Measurements from ENCODE around the gene RNASE2.
"Not testable (repeated sequence)": the region's sequence is repeated elsewhere in the genome, so short reads cannot be mapped to it uniquely, and the experiment has no call there.

The RNASE2 gene

DNA sequence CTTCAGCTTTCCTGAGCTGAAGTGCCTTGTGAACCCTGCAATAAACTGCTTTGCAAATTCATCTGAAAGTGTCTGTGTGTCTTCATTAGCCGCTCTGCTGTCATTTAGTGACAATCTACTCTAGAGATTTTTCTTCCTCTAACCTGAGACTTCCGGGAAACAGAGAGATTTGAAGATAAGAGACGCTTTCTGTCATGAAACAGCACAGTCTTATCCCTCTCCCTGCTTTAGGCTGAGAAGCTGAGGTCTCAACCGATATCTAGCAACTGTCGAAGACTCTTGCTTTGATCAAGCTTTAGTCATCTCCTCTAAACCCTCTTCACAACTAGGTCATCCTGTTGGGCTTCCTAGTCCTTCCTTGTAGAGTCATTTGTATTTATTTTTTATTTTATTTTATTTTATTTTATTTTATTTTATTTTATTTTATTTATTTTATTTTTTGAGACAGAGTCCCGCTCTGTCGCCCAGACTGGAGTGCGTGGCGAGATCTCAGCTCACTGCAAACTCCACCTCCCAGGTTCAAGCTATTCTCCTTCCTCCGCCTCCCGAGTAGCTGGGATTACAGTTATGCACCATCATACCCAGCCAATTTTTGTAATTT is 1.2 kb downstream of the RNASE2 start:
- no peak for DNase-seq (ENCODE audit: extremely low read depth, low read depth)
- TF ChIP-seq, protein P1, sequence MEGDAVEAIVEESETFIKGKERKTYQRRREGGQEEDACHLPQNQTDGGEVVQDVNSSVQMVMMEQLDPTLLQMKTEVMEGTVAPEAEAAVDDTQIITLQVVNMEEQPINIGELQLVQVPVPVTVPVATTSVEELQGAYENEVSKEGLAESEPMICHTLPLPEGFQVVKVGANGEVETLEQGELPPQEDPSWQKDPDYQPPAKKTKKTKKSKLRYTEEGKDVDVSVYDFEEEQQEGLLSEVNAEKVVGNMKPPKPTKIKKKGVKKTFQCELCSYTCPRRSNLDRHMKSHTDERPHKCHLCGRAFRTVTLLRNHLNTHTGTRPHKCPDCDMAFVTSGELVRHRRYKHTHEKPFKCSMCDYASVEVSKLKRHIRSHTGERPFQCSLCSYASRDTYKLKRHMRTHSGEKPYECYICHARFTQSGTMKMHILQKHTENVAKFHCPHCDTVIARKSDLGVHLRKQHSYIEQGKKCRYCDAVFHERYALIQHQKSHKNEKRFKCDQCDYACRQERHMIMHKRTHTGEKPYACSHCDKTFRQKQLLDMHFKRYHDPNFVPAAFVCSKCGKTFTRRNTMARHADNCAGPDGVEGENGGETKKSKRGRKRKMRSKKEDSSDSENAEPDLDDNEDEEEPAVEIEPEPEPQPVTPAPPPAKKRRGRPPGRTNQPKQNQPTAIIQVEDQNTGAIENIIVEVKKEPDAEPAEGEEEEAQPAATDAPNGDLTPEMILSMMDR (IDR thresholded peaks at IDR 0.05; ENCODE audit: low read depth, low read length) = no peak

DNA sequence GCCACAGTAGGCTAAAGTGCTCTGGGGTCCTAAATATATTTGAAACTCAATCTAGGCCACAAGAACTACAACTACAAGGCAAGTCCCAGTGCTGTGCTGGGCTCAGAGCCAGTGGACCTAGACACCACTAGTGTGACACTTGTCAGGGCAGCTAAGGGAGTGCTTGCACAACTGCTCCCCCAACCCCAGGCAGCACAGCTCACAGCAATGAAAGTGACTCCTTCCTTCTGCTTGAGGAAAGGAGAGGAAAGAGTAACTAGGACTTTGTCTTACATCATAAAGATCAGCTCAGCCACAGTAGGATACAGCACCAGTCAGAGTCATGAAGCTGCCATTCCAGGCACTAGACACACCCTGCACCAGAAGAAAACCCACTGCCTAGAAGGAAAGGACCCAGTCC is 3.7 kb downstream of the RNASE2 start:
- not testable (repeated sequence) for DNase-seq (ENCODE audit: extremely low read depth, low read depth)

DNA sequence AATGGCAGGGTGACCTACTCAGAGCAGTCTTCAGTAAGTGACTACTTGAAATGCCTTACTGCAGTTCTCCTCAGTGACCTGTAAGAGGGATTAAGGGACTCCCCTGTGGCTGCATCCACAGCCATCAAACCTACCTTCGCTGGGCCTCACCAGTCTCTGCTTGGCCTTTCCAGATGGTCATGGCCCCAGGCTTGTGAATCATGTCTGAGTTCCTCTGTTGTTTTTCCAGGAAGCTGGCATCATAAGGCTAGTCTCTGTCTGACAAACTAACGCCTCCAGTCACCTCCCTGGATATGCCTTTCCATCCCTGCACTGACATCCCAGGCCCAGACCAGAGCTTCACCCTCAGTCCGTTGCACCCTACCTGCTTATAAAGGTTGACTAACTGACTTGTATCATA is 14.0 kb downstream of the RNASE2 start:
- TF ChIP-seq, protein P1 (IDR thresholded peaks at IDR 0.05; ENCODE audit: low read depth, low read length) = no peak
- no peak for DNase-seq (ENCODE audit: extremely low read depth, low read depth)

DNA sequence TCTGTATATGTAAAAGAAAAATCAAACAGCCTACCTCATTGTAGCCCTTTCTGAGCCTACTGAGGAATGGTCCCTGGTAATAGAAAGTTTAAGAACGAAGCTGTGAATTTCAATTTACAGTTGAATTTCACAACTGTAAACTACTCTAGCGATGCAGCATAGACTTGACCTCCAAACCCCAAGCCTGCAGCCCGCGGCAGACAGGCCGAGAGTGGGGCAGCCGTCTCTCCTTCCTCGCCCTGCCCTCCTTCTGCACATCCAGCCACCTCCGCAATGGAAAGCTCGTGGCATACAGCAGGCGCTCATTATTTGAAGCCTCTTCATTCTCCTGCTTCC is 15.3 kb downstream of the RNASE2 start:
- TF ChIP-seq, protein P1 (IDR thresholded peaks at IDR 0.05; ENCODE audit: low read depth, low read length) = no peak
- DNase-seq (ENCODE audit: extremely low read depth, low read depth) = no peak

DNA sequence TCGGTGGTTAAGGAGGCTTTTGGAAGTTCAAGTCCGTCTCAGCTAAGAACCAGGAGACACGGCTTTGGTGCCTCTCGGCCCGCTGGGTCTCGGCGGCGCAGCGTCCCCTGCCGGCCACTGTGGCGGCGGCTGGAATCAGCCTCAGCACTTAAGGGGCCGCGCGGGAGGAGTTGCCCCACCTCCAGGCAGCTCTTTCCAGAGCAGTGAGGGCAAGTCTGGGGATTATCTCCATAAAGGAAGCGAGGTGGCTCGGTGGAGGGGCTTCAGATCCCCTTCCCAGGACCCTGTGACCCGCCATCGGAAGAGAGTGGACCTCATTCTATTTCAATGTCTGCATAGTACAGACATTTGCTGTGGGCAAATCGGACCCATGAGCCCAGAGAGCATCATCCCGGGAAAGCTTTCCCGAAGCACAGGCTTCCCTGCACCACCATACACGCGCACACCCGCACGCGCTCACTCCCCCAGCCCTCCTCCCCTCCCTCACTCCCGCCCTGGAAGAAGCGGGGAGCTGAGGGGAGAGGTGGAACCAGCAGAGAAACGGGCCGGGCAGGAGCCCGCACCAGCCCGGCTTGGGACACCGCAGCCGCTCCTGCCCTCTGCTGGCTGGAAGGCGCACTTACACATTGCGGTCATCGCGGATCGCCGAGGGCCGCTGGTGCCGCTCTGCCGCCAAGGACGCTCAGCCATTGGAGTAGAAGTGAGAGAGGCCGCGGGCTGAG is 15.9 kb downstream of the RNASE2 start:
- DNase-seq (ENCODE audit: extremely low read depth, low read depth) = peak; percentile 47
- TF ChIP-seq, protein P1 (IDR thresholded peaks at IDR 0.05; ENCODE audit: low read depth, low read length) = peak; percentile 86

DNA sequence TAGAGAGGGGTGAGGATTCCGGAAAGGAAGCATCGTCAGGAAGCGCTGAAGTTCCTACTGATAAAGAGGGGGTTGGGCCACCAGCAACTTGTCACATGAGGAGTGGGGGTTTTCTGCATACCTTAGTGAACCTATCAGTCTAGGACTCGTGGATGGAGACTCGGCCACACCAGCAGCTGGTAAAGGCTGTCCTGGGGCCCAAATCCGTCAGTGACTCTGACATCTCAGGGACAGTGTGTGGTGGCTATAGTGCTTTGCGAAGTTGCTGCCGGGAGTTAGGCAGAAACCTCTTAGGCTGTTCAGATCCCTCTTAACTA is 16.4 kb downstream of the RNASE2 start:
- TF ChIP-seq, protein P1 (IDR thresholded peaks at IDR 0.05; ENCODE audit: low read depth, low read length) = no peak
- DNase-seq (ENCODE audit: extremely low read depth, low read depth) = no peak

DNA sequence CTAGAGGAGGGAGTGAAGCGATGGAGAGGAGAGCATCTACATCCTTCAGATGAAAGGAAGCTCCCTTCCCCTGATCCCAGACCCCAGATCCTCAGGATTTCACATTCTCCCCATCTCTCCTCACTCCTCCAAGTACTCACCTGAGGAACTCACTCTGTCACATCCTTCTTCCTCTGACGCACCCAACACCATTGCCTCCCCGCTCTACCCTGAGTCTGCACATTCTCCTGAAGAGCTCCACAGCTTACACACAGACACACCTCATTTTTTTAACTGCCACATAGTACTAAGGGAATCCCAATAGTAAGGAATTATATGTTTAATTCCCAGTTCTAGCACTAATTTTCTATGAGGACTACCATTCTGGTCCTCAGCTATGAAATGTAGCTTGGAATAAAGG is 18.2 kb downstream of the RNASE2 start:
- no peak for DNase-seq (ENCODE audit: extremely low read depth, low read depth)
- TF ChIP-seq, protein P1 (IDR thresholded peaks at IDR 0.05; ENCODE audit: low read depth, low read length) = no peak

DNA sequence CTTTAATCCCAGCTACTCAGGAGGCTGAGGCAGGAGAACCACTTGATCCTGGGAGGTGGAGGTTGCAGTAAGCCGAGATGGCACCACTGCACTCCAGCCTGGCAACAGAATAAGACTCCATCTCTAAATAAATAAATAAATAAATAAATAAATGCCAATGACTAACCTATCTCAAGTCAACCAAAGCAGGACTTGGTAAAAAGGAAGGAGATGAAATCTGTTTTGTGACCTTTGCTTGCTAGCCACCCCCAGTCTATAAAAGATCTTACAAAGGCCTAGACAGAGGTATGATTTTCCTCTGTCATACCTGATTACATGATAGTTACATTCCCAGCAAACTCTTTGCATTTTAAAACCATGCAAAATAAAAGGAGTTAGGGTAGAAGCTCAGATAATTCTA is 21.0 kb downstream of the RNASE2 start:
- TF ChIP-seq, protein P1 (IDR thresholded peaks at IDR 0.05; ENCODE audit: low read depth, low read length) = no peak
- DNase-seq (ENCODE audit: extremely low read depth, low read depth) = no peak

All from AG09319 (cell line).